Cardiac muscle cell (in vitro differentiated cells and primary cell): ENCODE data around the gene SCOC. TPM values are rescaled to one million over a fixed set of nuclear protein-coding genes. Genes with fewer than 3 reads are reported as not detected.

Source experiments
- DNase-seq, 2 donors: peaks; one replicate each; pipeline versions ENCODE4 v3.0.0 to v3.0.0-alpha.2; 2010 to 2017; ENCODE audit warnings: low read depth in 1 of 2, low spot score in 1 of 2
- H3K27ac ChIP-seq: fragments of 200-600 bp; sonication (generic); 2 replicates; pipeline ENCODE4 v1.5.1; 2016
- H3K27me3 ChIP-seq: fragments of 200-600 bp; sonication (generic); 2 replicates; pipeline ENCODE4 v1.6.0; 2016; ENCODE audit warnings: control low read depth
- H3K36me3 ChIP-seq: fragments of 200-600 bp; sonication (generic); 2 replicates; pipeline ENCODE4 v1.5.1; 2016; ENCODE audit warnings: control low read depth
- H3K4me1 ChIP-seq: fragments of 200-600 bp; sonication (generic); 2 replicates; pipeline ENCODE4 v1.8.1; 2017; ENCODE audit warnings: low read depth, mild to moderate bottlenecking, mixed run types
- H3K4me3 ChIP-seq: fragments of 200-600 bp; sonication (generic); 2 replicates; pipeline ENCODE4 v1.5.1; 2016; ENCODE audit warnings: mild to moderate bottlenecking
- H3K9me3 ChIP-seq: fragments of 200-600 bp; sonication (generic); 2 replicates; pipeline ENCODE4 v1.5.1; 2017; ENCODE audit warnings: low read depth, mild to moderate bottlenecking, control low read depth
- CTCF ChIP-seq: IDR thresholded peaks from 2 replicates; pipeline ENCODE4 v1.5.1; 2012; ENCODE audit warnings: low read depth, mild to moderate bottlenecking, low read length
- polyA plus RNA-seq: library from polyadenylated mRNA; unstranded; fragments of >200 nt; fragmentation: Nextera tagmentation; extraction: Ambion mirVana; gene quantifications from 2 replicates; pipeline ENCODE4 v1.2.1, GENCODE V29; 2016
- total RNA-seq: library from RNA; depleted of rRNA; stranded (reverse); fragments of >200 nt; gene quantifications from 2 replicates; pipeline ENCODE4 v1.2.3, GENCODE V29; 2016

The SCOC gene
- total and polyA plus RNA-seq, 2 experiments from 2014 or later: 37.0 to 134 TPM

GRCh38 chr4:140332734-140333133 is 40.7 kb upstream of the SCOC start:
- DNase-seq: no peak
- H3K27ac ChIP-seq: no peak overlapping the region
- no peaks in the 10 kb centered on the region for H3K36me3 ChIP-seq
- no peaks in the 10 kb centered on the region for H3K4me1 ChIP-seq
- no peak overlapping the region for H3K4me3 ChIP-seq
- no peaks in the 10 kb centered on the region for H3K9me3 ChIP-seq
- no peak for TF ChIP-seq CTCF
- H3K27me3 ChIP-seq: no peaks in the 10 kb centered on the region

- Histone ChIP-seq H3K36me3 (no peaks in the 10 kb centered on the region), H3K4me3 (no peak overlapping the region), H3K27me3 (no peaks in the 10 kb centered on the region), H3K27ac (no peak overlapping the region), H3K4me1 (no peaks in the 10 kb centered on the region), H3K9me3 (no peaks in the 10 kb centered on the region)
- DNase-seq: no peak
- no peak for TF ChIP-seq CTCF
Observed at GRCh38 chr4:140333523-140333922, 39.9 kb upstream of the SCOC start.

GRCh38 chr4:140335076-140335475 is 38.4 kb upstream of the SCOC start:
- no peak for TF ChIP-seq CTCF
- Histone ChIP-seq H3K9me3 (no peaks in the 10 kb centered on the region), H3K36me3 (no peaks in the 10 kb centered on the region), H3K4me1 (no peaks in the 10 kb centered on the region), H3K27ac (no peak overlapping the region), H3K4me3 (no peak overlapping the region), H3K27me3 (no peaks in the 10 kb centered on the region)
- DNase-seq: no peak

- H3K9me3 ChIP-seq: no peaks in the 10 kb centered on the region
- TF ChIP-seq CTCF: no peak
- DNase-seq: no peak
- no peak overlapping the region for H3K27ac ChIP-seq
- no peaks in the 10 kb centered on the region for H3K36me3 ChIP-seq
- H3K27me3 ChIP-seq: no peaks in the 10 kb centered on the region
- H3K4me3 ChIP-seq: no peak overlapping the region
- no peaks in the 10 kb centered on the region for H3K4me1 ChIP-seq
Observed at GRCh38 chr4:140336730-140337129, 36.7 kb upstream of the SCOC start.

- no peaks in the 10 kb centered on the region for H3K27me3 ChIP-seq
- no peaks in the 10 kb centered on the region for H3K9me3 ChIP-seq
- no peak overlapping the region for H3K4me3 ChIP-seq
- TF ChIP-seq CTCF: no peak
- H3K27ac ChIP-seq: no peak overlapping the region
- DNase-seq: no peak
- no peaks in the 10 kb centered on the region for H3K4me1 ChIP-seq
- H3K36me3 ChIP-seq: no peaks in the 10 kb centered on the region
Observed at GRCh38 chr4:140342620-140343019, 30.8 kb upstream of the SCOC start.

GRCh38 chr4:140343303-140343702 is 30.1 kb upstream of the SCOC start:
- DNase-seq: peak in 1 of 2 donors; percentile 50
- H3K36me3 ChIP-seq: no peaks in the 10 kb centered on the region
- H3K9me3 ChIP-seq: no peaks in the 10 kb centered on the region
- no peaks in the 10 kb centered on the region for H3K4me1 ChIP-seq
- no peak for TF ChIP-seq CTCF
- H3K27me3 ChIP-seq: no peaks in the 10 kb centered on the region
- H3K4me3 ChIP-seq: no peak overlapping the region
- no peak overlapping the region for H3K27ac ChIP-seq
